CD4-positive, alpha-beta memory T cell (primary cell): ENCODE data around the gene ATP11A. TPM values are rescaled to one million over a fixed set of nuclear protein-coding genes. Genes with fewer than 3 reads are reported as not detected.
"Not testable (repeated sequence)": the region's sequence is repeated elsewhere in the genome, so short reads cannot be mapped to it uniquely, and the experiment has no call there.

Experiments
- CTCF ChIA-PET: fragments of 350-600 bp; sonication (Branson Sonifier 250); formaldehyde crosslinking; loops from one replicate; lab custom pipeline; 2021; ENCODE audit warnings: inconsistent platforms; ENCODE audit not compliant: partially characterized antibody; lab: Charles Lee
- POLR2A ChIA-PET: fragments of 350-600 bp; sonication (Branson Sonifier 250); formaldehyde crosslinking; loops from one replicate; lab custom pipeline; 2021; ENCODE audit not compliant: partially characterized antibody; lab: Charles Lee
- DNase-seq, 5 donors: peaks; one replicate each; pipeline versions ENCODE4 v3.0.0 to v3.0.0-alpha.2; 2020 to 2022; ENCODE audit warnings: mixed read lengths in 1 of 5
- H3K27ac ChIP-seq: one replicate; pipeline ENCODE4 v1.7.0; 2013; ENCODE audit warnings: low read depth, low read length
- H3K27me3 ChIP-seq: 2 replicates; pipeline ENCODE4 v1.7.0; 2013; ENCODE audit warnings: mild to moderate bottlenecking, low read length, moderate library complexity; ENCODE audit not compliant: insufficient read depth
- H3K36me3 ChIP-seq: 2 replicates; pipeline ENCODE4 v1.7.0; 2013; ENCODE audit warnings: mild to moderate bottlenecking, low read length, moderate library complexity; ENCODE audit not compliant: insufficient read depth
- H3K4me1 ChIP-seq: 2 replicates; pipeline ENCODE4 v1.7.0; 2013; ENCODE audit warnings: mild to moderate bottlenecking, low read length, moderate library complexity; ENCODE audit not compliant: insufficient read depth
- H3K4me3 ChIP-seq, 2 donors: one replicate each; pipeline ENCODE4 v1.7.0; 2013; ENCODE audit warnings: low read length in 2 of 2, mild to moderate bottlenecking in 1 of 2
- H3K9me3 ChIP-seq, 2 donors: one replicate each; pipeline ENCODE4 v1.7.0; 2013; ENCODE audit warnings: low read length in 2 of 2, control low read depth in 1 of 2; ENCODE audit not compliant: control insufficient read depth in 1 of 2
- H3K27ac Mint-ChIP-seq, 7 donors: one replicate each; pipeline ENCODE4 v1.8.0; 2020 to 2021; ENCODE audit warnings: mixed read lengths in 7 of 7, mild to moderate bottlenecking in 6 of 7, inconsistent platforms in 3 of 7, moderate library complexity in 3 of 7
- H3K27me3 Mint-ChIP-seq, 2 donors: one replicate each; pipeline ENCODE4 v1.8.0; 2020 to 2021; ENCODE audit warnings: mixed read lengths in 2 of 2
- H3K36me3 Mint-ChIP-seq, 2 donors: one replicate each; pipeline ENCODE4 v1.8.0; 2020 to 2021; ENCODE audit warnings: mixed read lengths in 2 of 2, inconsistent platforms in 1 of 2, mild to moderate bottlenecking in 1 of 2
- H3K4me1 Mint-ChIP-seq, 4 donors: one replicate each; pipeline ENCODE4 v1.8.0; 2020 to 2021; ENCODE audit warnings: mixed read lengths in 4 of 4, mild to moderate bottlenecking in 1 of 4
- H3K4me3 Mint-ChIP-seq, 8 donors: one replicate each; pipeline ENCODE4 v1.8.0; 2020 to 2021; ENCODE audit warnings: mixed read lengths in 8 of 8, mild to moderate bottlenecking in 7 of 8, moderate library complexity in 6 of 8, inconsistent platforms in 3 of 8
- H3K9me3 Mint-ChIP-seq, 8 donors: one replicate each; pipeline ENCODE4 v1.8.0; 2020 to 2021; ENCODE audit warnings: mixed read lengths in 8 of 8, mild to moderate bottlenecking in 5 of 8, inconsistent platforms in 3 of 8, moderate library complexity in 1 of 8
- intact Hi-C: fragments of 100-400 bp; cut with micrococcal nuclease; formaldehyde crosslinking; loops from one replicate; pipeline ENCODE4 v1.15.1; 2023
- polyA plus RNA-seq, 2 donors: library from polyadenylated mRNA; unstranded; fragments of 300-500 nt; fragmentation: Illumina TruSeq; gene quantifications; one replicate each; pipeline ENCODE4 v1.2.3, GENCODE V29; 2021
- total RNA-seq, 2 experiments: library from RNA; stranded (reverse); gene quantifications; one replicate each; pipeline ENCODE4 v1.2.3, GENCODE V29; 2021

Gene ATP11A
- total and polyA plus RNA-seq, 4 experiments from 2014 or later: 1.1 to 50.5 (median 30.7) TPM

- Mint-ChIP-seq H3K27me3 (no peaks in the 10 kb centered on the region), H3K4me3 (no peak overlapping the region), H3K9me3 (no peaks in the 10 kb centered on the region), H3K36me3 (peaks cover 25 to 33% of the 10 kb centered on the region in 2 donors), H3K27ac (no peak overlapping the region), H3K4me1 (no peaks in the 10 kb centered on the region)
- Histone ChIP-seq H3K27ac (no peak overlapping the region), H3K4me3 (no peak overlapping the region), H3K4me1 (no peaks in the 10 kb centered on the region), H3K36me3 (peaks cover 18% of the 10 kb centered on the region), H3K9me3 (no peaks in the 10 kb centered on the region), H3K27me3 (no peaks in the 10 kb centered on the region)
- ChIA-PET CTCF (no interaction called here), POLR2A (no interaction called here)
- DNase-seq: no peak
- intact Hi-C loops: no loop called here
Observed at GRCh38 chr13:112882555-112883024, 192.8 kb downstream of the ATP11A start.

DNA sequence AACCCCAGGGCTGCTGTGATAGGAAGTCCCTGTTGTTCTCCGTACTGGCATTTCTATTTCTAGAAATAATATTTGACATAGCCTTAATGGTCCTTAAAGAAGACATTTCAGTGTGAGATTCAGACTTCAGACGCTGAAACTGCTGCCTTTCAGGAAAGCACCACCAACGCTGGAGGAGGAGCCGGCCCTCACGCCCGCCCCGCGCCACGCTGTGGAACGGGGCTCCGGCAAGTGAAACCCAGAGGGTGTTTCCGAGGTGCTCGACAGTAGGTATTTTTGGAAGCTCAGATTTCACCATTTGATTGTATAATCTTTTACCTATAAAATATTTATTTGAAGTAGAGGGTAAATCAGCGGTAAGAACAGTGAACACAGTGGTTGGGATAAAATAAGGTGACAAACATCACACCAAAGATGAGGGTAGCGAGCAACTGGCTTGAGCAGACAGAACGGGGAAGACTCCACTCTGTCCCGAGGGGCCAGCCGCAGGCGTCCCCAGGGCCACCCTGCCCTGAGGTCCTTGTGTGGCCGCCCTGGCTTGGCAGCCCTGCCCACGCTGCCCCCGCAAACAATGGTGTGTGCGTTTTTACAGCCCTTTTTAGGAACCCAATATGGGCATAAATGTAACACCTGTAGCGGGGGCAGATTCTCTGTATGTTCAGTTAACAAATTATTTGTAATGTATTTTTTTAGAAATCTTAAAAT, 193.6 kb downstream of the ATP11A start:
- H3K27ac ChIP-seq: no peak overlapping the region
- POLR2A ChIA-PET: no interaction called here
- intact Hi-C loops: no loop called here
- no peak overlapping the region for H3K4me3 ChIP-seq
- CTCF ChIA-PET: no interaction called here
- DNase-seq: no peak
- peaks cover 14% of the 10 kb centered on the region for H3K36me3 ChIP-seq
- no peaks in the 10 kb centered on the region for H3K4me1 Mint-ChIP-seq
- H3K27me3 Mint-ChIP-seq: no peaks in the 10 kb centered on the region
- H3K4me1 ChIP-seq: no peaks in the 10 kb centered on the region
- peaks cover 19 to 27% of the 10 kb centered on the region in 2 donors for H3K36me3 Mint-ChIP-seq
- H3K27me3 ChIP-seq: no peaks in the 10 kb centered on the region
- no peak overlapping the region for H3K27ac Mint-ChIP-seq
- no peaks in the 10 kb centered on the region for H3K9me3 ChIP-seq
- H3K4me3 Mint-ChIP-seq: no peak overlapping the region
- H3K9me3 Mint-ChIP-seq: no peaks in the 10 kb centered on the region

DNA sequence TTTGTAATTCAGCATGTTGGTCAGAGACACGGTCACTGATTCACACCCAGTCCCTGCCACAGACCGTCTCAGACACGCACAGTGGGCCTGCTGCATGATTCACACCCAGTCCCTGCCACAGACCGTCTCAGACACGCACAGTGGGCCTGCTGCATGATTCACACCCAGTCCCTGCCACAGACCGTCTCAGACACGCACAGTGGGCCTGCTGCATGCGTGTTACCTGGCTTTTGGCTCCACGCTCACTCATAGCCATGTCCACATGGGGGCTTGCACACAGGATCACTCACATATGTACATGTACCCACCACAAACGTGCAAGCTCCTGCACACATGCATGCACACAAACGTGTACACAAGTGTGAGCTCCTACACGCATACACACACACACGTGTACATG, 194.9 kb downstream of the ATP11A start:
- H3K9me3 Mint-ChIP-seq, H3K27me3 ChIP-seq, H3K27me3 Mint-ChIP-seq, H3K4me3 ChIP-seq, H3K4me3 Mint-ChIP-seq, H3K27ac Mint-ChIP-seq, intact Hi-C loops, POLR2A ChIA-PET, H3K9me3 ChIP-seq, H3K4me1 Mint-ChIP-seq, H3K27ac ChIP-seq, H3K36me3 ChIP-seq, H3K4me1 ChIP-seq, CTCF ChIA-PET, DNase-seq: not testable (repeated sequence)
- H3K36me3 Mint-ChIP-seq: peaks cover 12 to 18% of the 10 kb centered on the region in 2 donors

GRCh38 chr13:112885242-112885781, 195.5 kb downstream of the ATP11A start:
- no peak overlapping the region for H3K27ac ChIP-seq
- no peaks in the 10 kb centered on the region for H3K9me3 ChIP-seq
- Mint-ChIP-seq H3K4me3 (no peak overlapping the region), H3K4me1 (no peaks in the 10 kb centered on the region), H3K36me3 (peaks cover 9 to 13% of the 10 kb centered on the region in 2 donors), H3K27ac (no peak overlapping the region), H3K9me3 (no peaks in the 10 kb centered on the region), H3K27me3 (no peaks in the 10 kb centered on the region)
- intact Hi-C loops: no loop called here
- DNase-seq: no peak
- ChIA-PET POLR2A (no interaction called here), CTCF (interaction anchor here (0.9 kb wide), 1 partner anchor 144 kb away, joined by 3 read pairs; no protein-coding TSS in a partner anchor)
- H3K4me3 ChIP-seq: no peak overlapping the region
- H3K36me3 ChIP-seq: peaks cover 8% of the 10 kb centered on the region
- no peaks in the 10 kb centered on the region for H3K4me1 ChIP-seq
- H3K27me3 ChIP-seq: no peaks in the 10 kb centered on the region

- no peak overlapping the region for H3K4me3 ChIP-seq
- intact Hi-C loops: no loop called here
- peaks cover 3% of the 10 kb centered on the region for H3K36me3 ChIP-seq
- Mint-ChIP-seq H3K36me3 (peaks cover 4 to 9% of the 10 kb centered on the region in 2 donors), H3K27me3 (no peaks in the 10 kb centered on the region), H3K9me3 (no peaks in the 10 kb centered on the region), H3K27ac (no peak overlapping the region), H3K4me1 (no peaks in the 10 kb centered on the region), H3K4me3 (no peak overlapping the region)
- DNase-seq: no peak
- ChIA-PET POLR2A (no interaction called here), CTCF (interaction anchor here (0.9 kb wide), 2 partner anchors 144 to 245 kb away, joined by 3 read pairs; no protein-coding TSS in a partner anchor)
- H3K27ac ChIP-seq: no peak overlapping the region
- no peaks in the 10 kb centered on the region for H3K4me1 ChIP-seq
- no peaks in the 10 kb centered on the region for H3K9me3 ChIP-seq
- H3K27me3 ChIP-seq: no peaks in the 10 kb centered on the region
Observed at GRCh38 chr13:112885782-112886268, 196.0 kb downstream of the ATP11A start.

DNA sequence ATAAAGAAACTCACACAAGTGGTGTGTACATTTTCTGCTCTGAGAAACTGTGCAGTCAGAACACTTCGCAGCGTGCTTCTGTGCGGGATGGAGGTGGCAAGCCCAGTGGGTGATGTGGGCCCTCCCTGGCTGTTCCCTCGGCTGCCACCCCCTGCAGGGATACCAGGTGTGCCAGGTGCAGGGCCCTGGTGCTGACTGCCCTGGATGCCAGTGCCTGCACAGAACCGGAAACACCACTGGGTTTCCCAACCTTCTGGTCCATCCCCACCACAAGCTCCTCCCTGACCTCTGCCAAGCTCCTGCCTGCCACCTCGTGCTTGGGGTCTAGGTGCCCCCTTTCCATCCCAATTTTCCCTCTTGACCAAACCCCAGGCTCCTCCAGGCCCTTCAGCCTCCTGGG, 197.3 kb downstream of the ATP11A start:
- no peak overlapping the region for H3K4me3 Mint-ChIP-seq
- peaks cover 4 to 9% of the 10 kb centered on the region in 2 donors for H3K36me3 Mint-ChIP-seq
- Histone ChIP-seq H3K27ac (no peak overlapping the region), H3K9me3 (no peaks in the 10 kb centered on the region), H3K4me3 (no peak overlapping the region), H3K4me1 (no peaks in the 10 kb centered on the region), H3K36me3 (no peaks in the 10 kb centered on the region), H3K27me3 (no peaks in the 10 kb centered on the region)
- CTCF ChIA-PET: no interaction called here
- H3K4me1 Mint-ChIP-seq: no peaks in the 10 kb centered on the region
- H3K9me3 Mint-ChIP-seq: no peaks in the 10 kb centered on the region
- intact Hi-C loops: no loop called here
- no peaks in the 10 kb centered on the region for H3K27me3 Mint-ChIP-seq
- no peak overlapping the region for H3K27ac Mint-ChIP-seq
- DNase-seq: no peak
- POLR2A ChIA-PET: no interaction called here

- Mint-ChIP-seq H3K27ac (no peak overlapping the region), H3K36me3 (peaks cover 4 to 8% of the 10 kb centered on the region in 2 donors), H3K4me3 (no peak overlapping the region), H3K27me3 (no peaks in the 10 kb centered on the region), H3K4me1 (no peaks in the 10 kb centered on the region), H3K9me3 (no peaks in the 10 kb centered on the region)
- H3K27ac ChIP-seq: no peak overlapping the region
- H3K9me3 ChIP-seq: no peaks in the 10 kb centered on the region
- ChIA-PET POLR2A (no interaction called here), CTCF (no interaction called here)
- no peaks in the 10 kb centered on the region for H3K27me3 ChIP-seq
- intact Hi-C loops: no loop called here
- no peaks in the 10 kb centered on the region for H3K4me1 ChIP-seq
- H3K4me3 ChIP-seq: no peak overlapping the region
- H3K36me3 ChIP-seq: no peaks in the 10 kb centered on the region
- DNase-seq: no peak
Observed at GRCh38 chr13:112887557-112887991, 197.7 kb downstream of the ATP11A start.
